OCI-M2 (cell line): ENCODE data around the gene GLT8D2.
A peak's percentile ranks its signal among the peaks of the same experiment; 100 is the strongest.

Experiments used
- DNase-seq: peaks from one replicate; lab custom pipeline; 2025; ENCODE audit not compliant: unreplicated experiment; lab: John Stamatoyannopoulos, UW

The GLT8D2 gene

GRCh38 chr12:104003596-104003995, 46.4 kb downstream of the GLT8D2 start:
- DNase-seq, result no peak

- DNase-seq, result no peak
Observed at GRCh38 chr12:104002686-104003085, 47.3 kb downstream of the GLT8D2 start.

- DNase-seq, result no peak
Observed at GRCh38 chr12:104000807-104001434, 49.1 kb downstream of the GLT8D2 start.

DNA sequence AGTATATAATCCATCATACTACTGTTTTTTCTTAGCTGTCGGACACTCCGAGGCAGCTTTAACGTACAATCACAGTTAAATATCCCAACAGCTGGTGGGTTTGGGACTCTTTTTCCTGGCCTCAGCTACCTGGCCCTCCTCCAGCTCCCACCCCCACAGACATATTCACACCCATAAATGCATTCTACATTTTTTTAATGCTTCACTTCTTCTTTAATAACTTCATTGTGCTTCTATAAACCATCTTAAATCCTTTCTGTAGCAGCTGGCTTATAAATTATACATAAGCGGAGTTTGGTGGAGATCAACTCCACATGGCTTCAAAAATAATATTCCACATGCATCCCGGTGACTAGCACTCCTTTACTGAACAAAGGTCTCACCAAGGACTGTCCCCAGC, 51.0 kb downstream of the GLT8D2 start:
- no peak for DNase-seq

DNA sequence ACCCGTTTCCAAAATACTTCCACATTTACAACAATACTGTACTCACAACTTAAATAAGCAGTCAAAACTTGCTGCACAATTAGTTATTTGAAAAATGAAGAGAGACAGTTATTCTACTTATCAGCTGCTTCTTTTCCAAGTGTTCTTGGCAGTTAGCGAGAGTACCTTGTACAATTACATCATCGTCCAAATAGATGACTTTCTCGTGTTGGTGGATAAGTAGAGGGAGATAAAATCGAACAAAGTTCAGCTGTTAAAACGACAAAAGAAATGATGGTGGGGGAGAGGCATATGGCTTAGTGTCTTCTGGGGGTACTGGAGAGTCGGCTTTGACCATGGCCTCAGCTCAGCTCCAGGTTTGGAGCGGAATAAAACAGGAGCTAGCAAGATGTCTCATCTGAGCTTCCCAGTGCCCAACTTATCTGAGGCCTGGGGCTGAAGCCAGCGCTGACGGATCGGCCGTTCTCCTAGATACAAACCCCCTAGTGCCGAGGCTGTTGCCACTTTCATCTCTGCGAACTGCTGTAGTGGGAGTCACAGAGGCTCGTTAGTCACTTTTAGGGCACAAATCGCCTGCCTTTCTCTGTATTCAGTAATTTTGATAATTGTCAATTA, 52.6 kb downstream of the GLT8D2 start:
- DNase-seq, result no peak

DNA sequence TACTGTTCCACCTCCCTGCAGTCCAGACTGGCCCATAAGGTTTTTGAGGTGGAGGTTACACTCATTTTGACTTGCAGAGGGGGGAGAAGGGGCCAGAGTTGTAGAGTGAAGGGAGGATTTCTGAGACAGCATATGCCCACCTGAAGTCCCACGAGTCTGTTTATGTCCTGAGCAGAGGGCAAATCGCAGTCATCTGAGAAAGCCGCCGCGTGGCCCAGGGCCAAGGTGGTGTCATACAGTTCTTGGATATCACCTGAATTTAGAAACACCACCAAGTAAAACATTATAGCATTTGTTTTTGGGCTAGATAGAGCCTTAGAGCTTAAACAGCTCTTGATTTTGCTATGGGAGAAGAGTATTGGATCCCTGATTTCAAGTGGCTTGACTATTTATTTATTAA, 53.4 kb downstream of the GLT8D2 start:
- no peak for DNase-seq

DNA sequence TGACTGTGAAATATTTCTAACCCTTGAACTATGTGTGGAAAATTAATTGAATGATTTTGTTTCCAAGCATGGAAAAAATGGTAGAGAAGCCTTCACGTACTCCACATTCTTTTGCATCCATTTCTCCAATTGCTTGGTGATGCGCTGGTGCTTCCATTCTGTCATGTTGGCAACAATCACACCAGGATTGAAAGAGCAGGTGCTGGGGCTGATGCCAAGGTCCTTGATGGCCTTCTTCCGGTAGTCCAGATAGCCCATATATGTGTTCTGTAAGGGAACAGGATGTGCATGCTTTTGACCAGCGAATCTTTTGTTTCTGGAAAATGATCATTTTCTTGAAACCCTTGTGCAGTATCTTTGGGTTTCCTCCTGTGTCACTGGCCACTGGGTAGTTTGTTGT, 55.8 kb downstream of the GLT8D2 start:
- no peak for DNase-seq

DNA sequence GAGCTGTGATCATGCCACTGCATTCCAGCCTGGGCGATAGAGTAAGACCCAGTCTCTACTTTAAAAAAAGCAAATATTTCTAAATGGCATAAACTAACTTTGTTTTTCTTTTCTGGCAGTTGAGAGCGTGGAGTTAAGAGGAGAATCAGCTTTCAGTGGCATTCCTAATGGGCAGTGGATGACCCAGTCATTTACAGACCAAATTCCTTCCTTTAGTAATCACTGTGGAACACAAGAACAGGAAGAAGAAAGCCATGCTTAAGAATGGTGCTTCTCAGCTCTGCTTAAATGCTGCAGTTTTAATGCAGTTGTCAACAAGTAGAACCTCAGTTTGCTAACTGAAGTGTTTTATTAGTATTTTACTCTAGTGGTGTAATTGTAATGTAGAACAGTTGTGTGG, 63.2 kb downstream of the GLT8D2 start:
- no peak for DNase-seq

DNA sequence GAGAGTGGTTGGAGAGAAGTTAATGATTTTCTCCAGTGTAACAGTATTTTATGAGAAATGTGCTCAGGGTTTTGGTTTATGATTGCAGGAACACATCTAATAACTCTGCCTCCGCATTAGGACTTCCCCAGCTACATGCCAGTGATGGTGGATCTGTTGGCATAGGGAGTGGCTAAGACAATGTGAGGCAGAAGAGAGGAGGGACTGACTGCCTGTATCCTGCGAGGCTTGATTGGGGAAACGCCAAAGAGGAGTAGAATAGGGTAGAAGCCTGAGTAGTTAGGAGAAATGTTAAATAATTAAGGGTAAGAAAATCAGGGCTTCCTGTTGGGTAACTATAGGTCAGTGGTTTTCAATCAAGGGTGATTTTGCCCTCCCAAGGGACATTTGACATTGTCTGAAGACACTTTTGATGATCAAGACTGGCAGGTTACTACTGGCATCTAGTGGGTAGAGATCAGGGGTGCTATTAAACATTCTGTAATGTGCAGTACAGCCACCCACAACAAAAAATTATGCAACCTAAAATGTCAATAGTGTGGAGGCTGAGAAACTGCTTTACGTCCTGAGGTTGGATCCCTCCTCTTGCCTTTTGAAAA, 71.5 kb downstream of the GLT8D2 start:
- DNase-seq, result no peak

DNA sequence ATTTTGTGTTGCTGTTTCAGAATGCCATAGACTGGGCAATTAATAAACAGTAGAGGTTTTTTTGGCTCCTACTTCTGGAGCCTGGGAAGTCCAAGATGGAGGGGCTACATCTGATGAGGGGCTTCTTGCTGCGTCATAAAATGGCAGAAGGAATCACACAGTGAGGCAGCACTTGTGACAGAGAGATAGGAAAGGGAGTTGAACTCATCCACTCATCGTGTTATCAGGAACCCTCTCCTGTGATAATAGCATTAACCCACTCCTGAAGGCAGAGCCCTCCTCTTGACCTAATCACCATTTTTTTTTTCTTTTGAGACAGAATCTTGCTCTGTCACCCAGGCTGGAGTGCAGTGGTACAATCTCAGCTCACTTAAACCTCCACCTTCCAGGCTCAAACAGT, 74.6 kb downstream of the GLT8D2 start:
- no peak for DNase-seq

DNA sequence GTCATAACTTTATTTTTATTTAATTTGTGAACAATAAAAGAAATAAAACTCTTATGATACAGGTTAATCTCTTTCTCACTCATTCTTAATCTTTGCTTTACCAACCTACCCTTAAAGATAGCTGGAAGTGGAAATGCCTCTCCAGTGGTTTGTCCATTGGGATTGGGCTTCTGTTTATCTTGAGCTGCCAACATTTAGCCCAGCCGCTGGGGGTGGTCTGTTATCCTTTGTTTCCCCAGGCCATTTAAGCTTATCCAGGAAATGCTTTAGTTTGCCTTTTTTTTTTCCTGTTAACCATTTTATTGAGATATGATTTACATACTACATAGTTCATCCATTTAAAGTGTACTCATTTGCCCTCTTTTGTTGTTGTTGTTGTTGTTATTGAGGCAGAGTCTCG, 76.1 kb downstream of the GLT8D2 start:
- no peak for DNase-seq

DNA sequence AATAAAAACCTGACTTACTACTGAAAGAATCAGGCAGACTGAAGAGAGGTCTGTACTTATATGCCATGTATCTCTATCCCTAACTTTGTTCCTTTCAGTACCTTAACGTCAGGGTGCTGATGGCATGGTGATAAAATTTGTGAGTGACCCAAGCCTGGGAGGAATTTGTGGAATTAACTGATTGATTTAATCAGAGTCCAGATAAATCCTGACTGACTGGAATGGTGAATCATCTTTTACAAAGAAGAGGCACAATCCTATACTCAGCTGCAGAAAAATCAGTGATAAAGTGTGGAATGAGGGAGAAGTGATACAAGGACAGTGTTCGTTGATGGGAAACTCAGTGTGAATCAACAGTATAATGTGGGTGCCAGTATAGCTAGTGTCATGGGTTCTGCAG, 80.6 kb downstream of the GLT8D2 start:
- DNase-seq, result no peak

- DNase-seq, result no peak
Observed at GRCh38 chr12:103966736-103967135, 83.3 kb downstream of the GLT8D2 start.

GRCh38 chr12:103965590-103966504, 84.1 kb downstream of the GLT8D2 start, which contains the start of gene TDG:
Gene TDG (plus strand): TSS chr12:103965872. CDS start chr12:103966038, 166 bp downstream.
- DNase-seq, result peak; percentile 59

DNA sequence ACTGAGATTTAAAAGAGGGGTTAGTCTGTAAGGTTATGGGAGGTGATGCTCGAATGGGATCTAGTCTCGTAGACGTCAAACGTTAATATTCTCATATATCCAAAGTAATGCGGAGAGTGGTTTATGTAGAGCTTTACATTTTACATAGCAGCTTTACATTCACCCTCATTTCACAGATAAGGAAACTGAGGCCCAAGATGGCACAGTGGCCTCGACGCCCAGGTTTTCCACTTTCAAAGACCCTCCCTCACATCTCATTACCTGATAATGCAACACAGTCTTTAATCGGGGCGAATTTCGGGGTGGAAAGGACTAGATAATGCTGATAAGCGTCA, 84.8 kb downstream of the GLT8D2 start:
- no peak for DNase-seq

DNA sequence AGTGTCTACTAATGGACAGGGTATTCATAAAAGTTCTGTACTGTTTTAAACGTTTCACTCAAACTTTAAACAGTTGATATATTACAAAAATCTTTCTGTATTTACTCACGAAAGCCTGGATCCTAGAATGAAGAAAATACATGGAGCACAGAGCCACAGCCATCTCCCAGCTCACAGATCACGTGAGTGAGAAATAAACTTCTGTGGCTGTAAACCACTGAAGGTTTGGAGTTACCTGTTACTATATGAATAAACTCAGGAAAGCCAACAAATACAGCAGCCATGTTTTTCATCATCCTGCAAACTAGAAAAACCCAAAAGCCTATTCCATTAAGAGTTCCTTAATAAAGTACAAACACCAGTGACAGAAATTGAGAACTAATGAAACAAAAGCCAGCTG, 85.2 kb downstream of the GLT8D2 start:
- no peak for DNase-seq

GRCh38 chr12:103962493-103962892, 87.5 kb downstream of the GLT8D2 start:
- no peak for DNase-seq

DNA sequence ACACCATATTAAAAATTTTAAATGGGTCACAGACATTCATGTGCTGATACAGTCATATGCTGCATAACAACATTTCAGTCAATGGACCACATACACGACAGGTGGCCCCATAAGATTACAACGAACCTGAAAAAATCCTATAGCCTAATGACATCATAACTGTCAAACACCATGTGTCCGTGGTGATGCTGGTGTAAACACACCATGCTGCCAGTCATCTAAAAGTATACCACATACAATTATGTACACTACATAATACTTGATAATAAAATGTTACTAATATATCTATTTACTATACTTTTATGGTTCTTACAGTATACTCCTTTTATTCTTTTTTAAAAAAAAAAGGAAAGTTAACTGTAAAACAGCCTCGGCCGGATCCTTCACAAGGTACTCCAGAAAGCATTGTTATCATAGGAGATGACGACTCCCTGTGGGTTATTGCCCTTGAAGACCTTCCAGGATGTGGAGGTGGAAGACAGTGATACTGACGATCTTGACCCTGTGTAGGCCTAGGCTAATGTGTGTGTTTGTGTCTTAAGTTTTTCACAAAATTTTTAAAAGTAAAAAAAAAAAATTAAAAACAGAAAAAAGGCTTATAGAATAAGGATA, 89.3 kb downstream of the GLT8D2 start:
- DNase-seq, result no peak

GRCh38 chr12:103958621-103959020, 91.4 kb downstream of the GLT8D2 start:
- no peak for DNase-seq

DNA sequence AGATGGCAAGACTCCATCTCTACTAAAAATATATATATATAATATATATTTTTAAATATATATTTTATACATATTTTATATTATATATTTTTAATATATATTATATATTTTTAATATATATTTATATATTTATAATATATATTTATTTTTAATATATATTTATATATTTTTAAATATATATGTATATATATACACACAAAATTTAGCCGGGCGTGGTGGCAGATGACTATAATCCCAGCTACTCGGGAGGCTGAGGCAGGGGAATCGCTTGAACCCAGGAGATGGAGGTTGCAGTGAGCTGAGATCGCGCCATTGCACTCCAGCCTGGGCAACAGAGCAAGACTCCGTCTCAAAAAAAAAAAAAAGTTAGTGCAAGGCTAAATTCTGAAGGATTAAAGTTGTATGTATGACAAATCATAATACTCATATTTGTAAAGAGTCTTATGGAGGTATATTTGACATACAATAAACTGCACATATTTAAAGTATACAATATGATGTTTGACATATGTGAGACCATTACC, 92.1 kb downstream of the GLT8D2 start:
- no peak for DNase-seq

DNA sequence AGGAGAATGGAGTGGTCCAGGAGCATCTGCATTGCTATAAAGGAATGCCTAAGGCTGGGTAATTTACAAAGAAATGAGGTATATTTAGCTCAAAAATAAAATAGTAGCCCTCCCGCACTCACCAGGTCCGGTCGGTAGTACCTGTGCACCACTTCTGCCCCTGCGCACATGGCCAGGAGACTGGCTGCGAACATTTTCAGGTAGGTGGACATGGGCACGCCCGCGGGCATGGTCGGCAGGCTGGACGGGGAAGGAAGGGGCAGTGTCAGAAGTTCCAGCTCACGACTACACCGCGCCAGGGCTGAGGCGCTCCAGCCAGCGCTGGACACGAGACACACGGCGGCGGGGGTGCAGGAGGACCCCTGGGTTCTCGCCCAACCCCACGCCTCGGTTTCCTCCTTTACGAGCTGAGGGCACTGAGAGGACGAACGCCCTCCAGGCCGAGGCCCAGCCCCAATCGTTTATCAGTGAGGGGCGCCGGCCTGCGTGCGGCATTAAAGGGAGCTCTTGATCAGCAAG, 93.4 kb downstream of the GLT8D2 start:
- DNase-seq, result no peak
